PC-3 (cell line): Measurements from ENCODE around the gene APOL2. TPM values are rescaled to one million over a fixed set of nuclear protein-coding genes. Genes with fewer than 3 reads are reported as not detected.

Experiments
- ATAC-seq: fragments of 200-7000 bp; cut with Tn5 transposase; 2 replicates; pipeline ENCODE4 v1.9.1; 2020; ENCODE audit warnings: mild to moderate bottlenecking, moderate library complexity
- BruUV-seq: library from RNA; stranded (reverse); fragments of 400-500 nt; replicated peaks from 2 replicates; lab custom pipeline; 2021; lab: Mats Ljungman, UMichigan
- CTCF ChIA-PET: fragments of 300-600 bp; sonication (Branson Sonifier 250); formaldehyde crosslinking; loops from one replicate; lab custom pipeline; 2022; ENCODE audit warnings: antibody characterized with exemption; lab: Charles Lee
- POLR2A ChIA-PET: fragments of 300-600 bp; sonication (Branson Sonifier 250); formaldehyde crosslinking; loops from one replicate; lab custom pipeline; 2022; ENCODE audit warnings: antibody characterized with exemption; ENCODE audit not compliant: unreplicated experiment; lab: Charles Lee
- DNase-seq: peaks from one replicate; pipeline ENCODE4 v3.0.0-alpha.2; 2015
- H2AFZ ChIP-seq: fragments of 300-600 bp; sonication (generic); 2 replicates; pipeline ENCODE4 v1.6.0; 2016; ENCODE audit warnings: antibody characterized with exemption, low read length
- H3F3A ChIP-seq: fragments of 300-600 bp; sonication (generic); one replicate; pipeline ENCODE4 v1.6.0; 2017; ENCODE audit warnings: antibody characterized with exemption, low read length, control low read depth, mild to moderate bottlenecking; ENCODE audit not compliant: unreplicated experiment
- H3K27ac ChIP-seq: fragments of 300-600 bp; sonication (generic); 2 replicates; pipeline ENCODE4 v1.5.1; 2016; ENCODE audit warnings: mild to moderate bottlenecking, low read length
- H3K27me3 ChIP-seq: fragments of 300-600 bp; sonication (generic); 2 replicates; pipeline ENCODE4 v1.6.1; 2016; ENCODE audit warnings: low read length, mixed read lengths
- H3K36me3 ChIP-seq: fragments of 300-600 bp; sonication (generic); 2 replicates; pipeline ENCODE4 v1.6.1; 2016; ENCODE audit warnings: low read depth, mixed run types, low read length, mixed read lengths
- H3K4me1 ChIP-seq: fragments of 300-600 bp; sonication (generic); 2 replicates; pipeline ENCODE4 v1.5.1; 2016; ENCODE audit warnings: low read length; ENCODE audit not compliant: insufficient read depth
- H3K4me2 ChIP-seq: fragments of 300-600 bp; sonication (generic); 2 replicates; pipeline ENCODE4 v1.6.0; 2016; ENCODE audit warnings: low read length
- H3K4me3 ChIP-seq: fragments of 300-600 bp; sonication (generic); 2 replicates; pipeline ENCODE4 v1.5.1; 2016; ENCODE audit warnings: mild to moderate bottlenecking, low read length, mixed read lengths
- H3K79me2 ChIP-seq: fragments of 300-600 bp; sonication (generic); 2 replicates; pipeline ENCODE4 v1.6.1; 2017; ENCODE audit warnings: low read length, mixed read lengths
- H3K9ac ChIP-seq: fragments of 300-600 bp; sonication (generic); 2 replicates; pipeline ENCODE4 v1.6.0; 2016; ENCODE audit warnings: mild to moderate bottlenecking, low read length
- H3K9me2 ChIP-seq: fragments of 300-600 bp; sonication (generic); replicated peaks from 2 replicates; pipeline ENCODE4 v1.6.1; 2016; ENCODE audit warnings: mixed run types, low read length, mixed read lengths
- H3K9me3 ChIP-seq: fragments of 300-600 bp; sonication (generic); 2 replicates; pipeline ENCODE4 v1.6.1; 2016; ENCODE audit warnings: low read length, mixed read lengths
- H4K20me1 ChIP-seq: fragments of 300-600 bp; sonication (generic); 2 replicates; pipeline ENCODE4 v1.6.1; 2016; ENCODE audit warnings: low read length, mixed read lengths
- EZH2 ChIP-seq: fragments of 300-600 bp; sonication (generic); IDR thresholded peaks from one replicate; pipeline ENCODE4 v1.6.1; 2017; ENCODE audit warnings: antibody characterized with exemption, mild to moderate bottlenecking, low read length; ENCODE audit not compliant: unreplicated experiment
- EZH2phosphoT487 ChIP-seq: fragments of 300-600 bp; sonication (generic); IDR thresholded peaks from 2 replicates; pipeline ENCODE4 v1.6.1; 2018; ENCODE audit warnings: mild to moderate bottlenecking, antibody characterized with exemption, low read length, borderline replicate concordance
- intact Hi-C: fragments of 100-400 bp; cut with micrococcal nuclease; formaldehyde crosslinking; loops from 2 replicates; pipeline ENCODE4 v1.9.0; 2023
- microRNA-seq: library from miRNA; unstranded; fragments of <30 nt; microRNA quantifications from one replicate; pipeline ENCODE4 v1.1.0, GENCODE V29; 2020; ENCODE audit not compliant: unreplicated experiment
- total RNA-seq: library from RNA; depleted of rRNA; stranded (reverse); fragments of >200 nt; gene quantifications from 2 replicates; pipeline ENCODE4 v1.2.3, GENCODE V29; 2014; rRNA removed
- TF ChIP-seq, protein P1 (sequence below): fragments of 300-600 bp; sonication (generic); conservative IDR thresholded peaks from 2 replicates; pipeline ENCODE4 v1.5.1; 2017; ENCODE audit warnings: antibody characterized with exemption, low read depth, mild to moderate bottlenecking, low read length

Gene APOL2
- total RNA-seq, 1 experiment from 2014 or later: 9.7 TPM

- ChIA-PET POLR2A (no interaction called here), CTCF (interaction anchor here (0.6 kb wide), 1 partner anchor 818 kb away, joined by 3 read pairs; no protein-coding TSS in a partner anchor)
- TF ChIP-seq, protein P1, sequence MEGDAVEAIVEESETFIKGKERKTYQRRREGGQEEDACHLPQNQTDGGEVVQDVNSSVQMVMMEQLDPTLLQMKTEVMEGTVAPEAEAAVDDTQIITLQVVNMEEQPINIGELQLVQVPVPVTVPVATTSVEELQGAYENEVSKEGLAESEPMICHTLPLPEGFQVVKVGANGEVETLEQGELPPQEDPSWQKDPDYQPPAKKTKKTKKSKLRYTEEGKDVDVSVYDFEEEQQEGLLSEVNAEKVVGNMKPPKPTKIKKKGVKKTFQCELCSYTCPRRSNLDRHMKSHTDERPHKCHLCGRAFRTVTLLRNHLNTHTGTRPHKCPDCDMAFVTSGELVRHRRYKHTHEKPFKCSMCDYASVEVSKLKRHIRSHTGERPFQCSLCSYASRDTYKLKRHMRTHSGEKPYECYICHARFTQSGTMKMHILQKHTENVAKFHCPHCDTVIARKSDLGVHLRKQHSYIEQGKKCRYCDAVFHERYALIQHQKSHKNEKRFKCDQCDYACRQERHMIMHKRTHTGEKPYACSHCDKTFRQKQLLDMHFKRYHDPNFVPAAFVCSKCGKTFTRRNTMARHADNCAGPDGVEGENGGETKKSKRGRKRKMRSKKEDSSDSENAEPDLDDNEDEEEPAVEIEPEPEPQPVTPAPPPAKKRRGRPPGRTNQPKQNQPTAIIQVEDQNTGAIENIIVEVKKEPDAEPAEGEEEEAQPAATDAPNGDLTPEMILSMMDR: peak; percentile 74
- no peak for TF ChIP-seq EZH2phosphoT487
- no peaks in the 10 kb centered on the region for H3K4me1 ChIP-seq
- intact Hi-C loops: loop anchor here (1.0 kb wide), 1 partner anchor 35 kb away; no protein-coding TSS in a partner anchor
- H3K4me3 ChIP-seq: no peak overlapping the region
- no TSS peak for BruUV-seq
- ATAC-seq (peak; percentile 80), DNase-seq (peak; percentile 55)
- H3K4me2 ChIP-seq: no peak overlapping the region
- H3K79me2 ChIP-seq: no peaks in the 10 kb centered on the region
- no peaks in the 10 kb centered on the region for H3K27me3 ChIP-seq
- H3K9me2 ChIP-seq: no peaks in the 10 kb centered on the region
- no peaks in the 10 kb centered on the region for H3K36me3 ChIP-seq
- H3K9ac ChIP-seq: no peak overlapping the region
- no peaks in the 10 kb centered on the region for H3F3A ChIP-seq
- no peak overlapping the region for H3K27ac ChIP-seq
- no peaks in the 10 kb centered on the region for H3K9me3 ChIP-seq
- H4K20me1 ChIP-seq: no peaks in the 10 kb centered on the region
- no peak overlapping the region for H2AFZ ChIP-seq
Observed at GRCh38 chr22:36180038-36180880, 59.1 kb downstream of the APOL2 start.

GRCh38 chr22:36177160-36177559, 62.2 kb downstream of the APOL2 start:
- no peaks in the 10 kb centered on the region for H3K27me3 ChIP-seq
- CTCF ChIA-PET: no interaction called here
- POLR2A ChIA-PET: interaction anchor here (0.6 kb wide), 1 partner anchor 238 kb away, joined by 8 read pairs; no protein-coding TSS in a partner anchor
- no peak overlapping the region for H3K27ac ChIP-seq
- ATAC-seq: no peak
- no peak overlapping the region for H3K9ac ChIP-seq
- H2AFZ ChIP-seq: no peak overlapping the region
- H3K9me3 ChIP-seq: no peaks in the 10 kb centered on the region
- intact Hi-C loops: no loop called here
- DNase-seq: no peak
- TF ChIP-seq, protein P1: no peak
- TF ChIP-seq EZH2phosphoT487: no peak
- TF ChIP-seq EZH2: no peak
- no peaks in the 10 kb centered on the region for H3K79me2 ChIP-seq
- H3K9me2 ChIP-seq: no peaks in the 10 kb centered on the region
- H3K4me1 ChIP-seq: no peaks in the 10 kb centered on the region
- H3K4me2 ChIP-seq: no peak overlapping the region
- BruUV-seq: no TSS peak
- H3K36me3 ChIP-seq: no peaks in the 10 kb centered on the region
- H4K20me1 ChIP-seq: no peaks in the 10 kb centered on the region
- H3F3A ChIP-seq: no peaks in the 10 kb centered on the region
- no peak overlapping the region for H3K4me3 ChIP-seq

Small RNAs within 50 kb of the gene (microRNA-seq; reads per million reads assigned to microRNA genes)
- gene MIR6819: 0.75 reads per million

Other genes with a start within 250 kb of the APOL2 start
- 75.1 and 82.5 TPM in 2 replicates for gene RBFOX2, start 210.7 kb downstream of the APOL2 start, total RNA-seq
- gene APOL3, start 78.8 kb downstream of the APOL2 start, total RNA-seq: 0.23 TPM in 1 of 2 replicates, not detected in the other
- 0.04 TPM in 1 of 2 replicates, not detected in the other for gene APOL4, start 37.7 kb downstream of the APOL2 start, total RNA-seq
- gene APOL1, start 13.6 kb upstream of the APOL2 start, total RNA-seq: 0.52 TPM in 1 of 2 replicates, not detected in the other
- 357 and 546 TPM in 2 replicates for gene MYH9, start 148.4 kb upstream of the APOL2 start, total RNA-seq
- 49.6 and 52.5 TPM in 2 replicates for gene TXN2, start 242.1 kb upstream of the APOL2 start, total RNA-seq